Measurements from ENCODE around the gene RGL1.

DNA sequence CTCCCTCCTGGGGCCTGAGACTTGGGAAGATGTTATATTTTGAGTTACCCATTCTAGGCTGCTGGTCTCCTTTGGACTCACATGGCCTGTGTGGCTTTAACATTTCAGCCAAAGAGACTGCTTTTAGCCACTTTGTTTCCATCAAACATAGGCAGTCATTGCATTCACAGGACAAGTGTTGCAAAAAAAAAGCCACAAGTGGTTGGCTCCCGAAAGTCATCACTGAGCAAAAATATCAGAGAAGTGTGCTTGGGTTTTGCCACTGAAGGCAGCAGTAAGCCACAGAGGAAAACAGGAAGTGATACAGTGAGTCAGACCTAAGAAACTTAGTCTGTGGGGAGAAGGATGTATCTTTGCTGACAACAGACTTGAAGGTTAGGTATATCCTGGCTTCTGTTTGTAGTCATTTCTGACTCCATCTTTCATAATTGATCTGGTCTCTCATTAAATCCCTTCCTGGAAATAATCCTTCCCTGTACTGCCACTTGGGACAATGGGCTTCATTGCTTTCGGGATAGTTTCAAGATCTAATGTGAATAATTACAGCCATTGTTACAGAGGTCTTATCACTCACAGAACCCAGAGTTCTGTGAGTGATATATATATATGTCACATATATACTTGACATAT, 151.8 kb downstream of the RGL1 start:
- TF ChIP-seq, protein P1, sequence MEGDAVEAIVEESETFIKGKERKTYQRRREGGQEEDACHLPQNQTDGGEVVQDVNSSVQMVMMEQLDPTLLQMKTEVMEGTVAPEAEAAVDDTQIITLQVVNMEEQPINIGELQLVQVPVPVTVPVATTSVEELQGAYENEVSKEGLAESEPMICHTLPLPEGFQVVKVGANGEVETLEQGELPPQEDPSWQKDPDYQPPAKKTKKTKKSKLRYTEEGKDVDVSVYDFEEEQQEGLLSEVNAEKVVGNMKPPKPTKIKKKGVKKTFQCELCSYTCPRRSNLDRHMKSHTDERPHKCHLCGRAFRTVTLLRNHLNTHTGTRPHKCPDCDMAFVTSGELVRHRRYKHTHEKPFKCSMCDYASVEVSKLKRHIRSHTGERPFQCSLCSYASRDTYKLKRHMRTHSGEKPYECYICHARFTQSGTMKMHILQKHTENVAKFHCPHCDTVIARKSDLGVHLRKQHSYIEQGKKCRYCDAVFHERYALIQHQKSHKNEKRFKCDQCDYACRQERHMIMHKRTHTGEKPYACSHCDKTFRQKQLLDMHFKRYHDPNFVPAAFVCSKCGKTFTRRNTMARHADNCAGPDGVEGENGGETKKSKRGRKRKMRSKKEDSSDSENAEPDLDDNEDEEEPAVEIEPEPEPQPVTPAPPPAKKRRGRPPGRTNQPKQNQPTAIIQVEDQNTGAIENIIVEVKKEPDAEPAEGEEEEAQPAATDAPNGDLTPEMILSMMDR (IDR thresholded peaks at IDR 0.05): no peak
- no peak for TF ChIP-seq EZH2 (IDR thresholded peaks at IDR 0.05)
